ENCODE data around the gene SIRT1.
"Not testable (repeated sequence)": the region's sequence is repeated elsewhere in the genome, so short reads cannot be mapped to it uniquely, and the experiment has no call there.

SIRT1 gene

GRCh38 chr10:67965456-67965855 lies 81.0 kb downstream of the SIRT1 start:
- DNase-seq (ENCODE audit: low read depth, low spot score), result no peak

- DNase-seq (ENCODE audit: low read depth, low spot score), result not testable (repeated sequence)
These were observed 81.6 kb downstream of the SIRT1 start for GRCh38 chr10:67966035-67966434.

Data from astrocyte of the hippocampus (primary cell).